Mammary epithelial cell (primary cell): Measurements from ENCODE around the gene TEX29.

Experiments
- EZH2 ChIP-seq: IDR thresholded peaks from 2 replicates; pipeline ENCODE4 v1.6.1; 2012; ENCODE audit warnings: low read length, inconsistent platforms, borderline replicate concordance
- TF ChIP-seq, protein P1 (sequence below), 2 donors: IDR thresholded peaks in 1 of 2; conservative IDR thresholded peaks in 1 of 2; 2 replicates each; pipeline ENCODE4 v1.5.1; 2011 to 2012; ENCODE audit warnings: inconsistent platforms in 2 of 2, low read length in 2 of 2, mild to moderate bottlenecking in 2 of 2, control low read depth in 1 of 2, low read depth in 1 of 2; ENCODE audit not compliant: insufficient read depth in 1 of 2; ENCODE audit errors: extremely low read depth in 1 of 2

DNA sequence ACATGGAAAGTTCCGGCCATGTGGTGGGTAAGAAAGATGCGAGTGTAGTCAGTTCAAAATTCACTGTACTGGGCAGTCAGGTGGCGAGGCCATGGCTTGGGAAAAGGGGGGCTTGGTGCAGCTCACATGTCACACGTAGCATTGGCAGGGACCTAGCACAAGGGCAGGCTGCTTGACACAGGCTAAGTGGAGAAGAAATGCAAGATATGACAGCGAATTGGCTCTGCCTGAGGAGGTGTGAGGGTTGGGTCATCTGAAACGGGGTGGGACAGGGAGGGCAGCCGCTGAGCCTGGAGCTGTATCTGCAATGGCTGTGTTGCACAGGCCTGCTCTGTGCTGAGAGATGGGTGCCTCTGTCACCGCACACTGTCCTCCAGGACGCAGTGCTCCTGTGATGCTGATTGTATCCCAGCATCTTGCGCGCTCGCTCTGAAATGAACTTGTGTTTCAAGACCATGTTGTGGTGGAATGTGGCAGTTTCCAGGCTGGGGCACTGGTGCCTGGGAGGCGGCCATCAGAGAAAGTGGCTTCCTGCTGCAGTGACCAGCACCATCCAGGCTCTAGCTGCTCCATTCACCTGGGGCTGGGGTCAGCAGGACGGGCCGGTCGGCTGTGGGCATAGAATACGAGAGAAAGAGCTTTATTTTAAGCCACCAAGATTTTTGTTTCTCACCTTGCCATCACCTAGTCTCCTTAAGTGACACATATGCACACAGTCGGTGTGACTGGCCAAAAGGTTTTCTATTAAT lies 70.3 kb downstream of the TEX29 start:
- TF ChIP-seq, protein P1, sequence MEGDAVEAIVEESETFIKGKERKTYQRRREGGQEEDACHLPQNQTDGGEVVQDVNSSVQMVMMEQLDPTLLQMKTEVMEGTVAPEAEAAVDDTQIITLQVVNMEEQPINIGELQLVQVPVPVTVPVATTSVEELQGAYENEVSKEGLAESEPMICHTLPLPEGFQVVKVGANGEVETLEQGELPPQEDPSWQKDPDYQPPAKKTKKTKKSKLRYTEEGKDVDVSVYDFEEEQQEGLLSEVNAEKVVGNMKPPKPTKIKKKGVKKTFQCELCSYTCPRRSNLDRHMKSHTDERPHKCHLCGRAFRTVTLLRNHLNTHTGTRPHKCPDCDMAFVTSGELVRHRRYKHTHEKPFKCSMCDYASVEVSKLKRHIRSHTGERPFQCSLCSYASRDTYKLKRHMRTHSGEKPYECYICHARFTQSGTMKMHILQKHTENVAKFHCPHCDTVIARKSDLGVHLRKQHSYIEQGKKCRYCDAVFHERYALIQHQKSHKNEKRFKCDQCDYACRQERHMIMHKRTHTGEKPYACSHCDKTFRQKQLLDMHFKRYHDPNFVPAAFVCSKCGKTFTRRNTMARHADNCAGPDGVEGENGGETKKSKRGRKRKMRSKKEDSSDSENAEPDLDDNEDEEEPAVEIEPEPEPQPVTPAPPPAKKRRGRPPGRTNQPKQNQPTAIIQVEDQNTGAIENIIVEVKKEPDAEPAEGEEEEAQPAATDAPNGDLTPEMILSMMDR (conservative IDR thresholded peaks at IDR 0.05 in 1 of 2, IDR thresholded peaks at IDR 0.05 in 1 of 2; ENCODE audit: extremely low read depth in 1 of 2, insufficient read depth in 1 of 2, low read depth in 1 of 2, low read length in 2 of 2) = no peak
- no peak for TF ChIP-seq EZH2
